Activated CD4-positive, alpha-beta T cell treated with anti-CD3 and anti-CD28 coated beads, Interleukin-2, amount 50 U/mL, for 4 hours (primary cell): Measurements from ENCODE around the gene HYAL1.

ENCODE experiments used
- DNase-seq, 2 experiments: peaks; one replicate each; pipeline ENCODE4 v3.0.0-alpha.2; 2020

HYAL1 gene

GRCh38 chr3:50303013-50303815 lies at the start of gene HYAL1:
Gene HYAL1 (minus strand): TSS chr3:50303574. CDS start chr3:50302956, 618 bp downstream.
- no peak for DNase-seq

GRCh38 chr3:50352781-50353180 lies 49.4 kb upstream of the HYAL1 start:
- DNase-seq, result no peak

- DNase-seq, result no peak
Measured at GRCh38 chr3:50351323-50351697, 47.9 kb upstream of the HYAL1 start.

- DNase-seq, result peak; percentile 99
Measured at GRCh38 chr3:50350527-50351322, 47.4 kb upstream of the HYAL1 start, which contains the start of the genes CYB561D2 and NPRL2. Gene CYB561D2 (plus strand): TSS chr3:50350862. CDS start chr3:50351434, 572 bp downstream. Gene NPRL2 (minus strand): TSS chr3:50350775. CDS start chr3:50350652, 123 bp downstream.

GRCh38 chr3:50350213-50350526 lies 46.8 kb upstream of the HYAL1 start:
- DNase-seq, result no peak

GRCh38 chr3:50347187-50347813 lies 43.9 kb upstream of the HYAL1 start:
- DNase-seq, result peak; percentile 73 to 74

GRCh38 chr3:50345586-50346234 lies 42.3 kb upstream of the HYAL1 start, which contains the start of gene ZMYND10:
Gene ZMYND10 (minus strand): TSS chr3:50345732. CDS start chr3:50345579, 153 bp downstream.
- peak; percentile 66 to 69 for DNase-seq

GRCh38 chr3:50345008-50345407 lies 41.6 kb upstream of the HYAL1 start:
- no peak for DNase-seq

GRCh38 chr3:50342813-50343633 lies 39.6 kb upstream of the HYAL1 start:
- no peak for DNase-seq

GRCh38 chr3:50341996-50342650 lies 38.7 kb upstream of the HYAL1 start:
- no peak for DNase-seq

- no peak for DNase-seq
Measured at GRCh38 chr3:50341537-50341936, 38.2 kb upstream of the HYAL1 start.

- peak; percentile 35 to 40 for DNase-seq
Measured at GRCh38 chr3:50340448-50341329, 37.3 kb upstream of the HYAL1 start, which contains the start of gene RASSF1. Gene RASSF1 (minus strand): TSS chr3:50340836. CDS start chr3:50340805, 31 bp downstream.

- DNase-seq, result no peak
Measured at GRCh38 chr3:50340147-50340447, 36.7 kb upstream of the HYAL1 start.

- no peak for DNase-seq
Measured at GRCh38 chr3:50339485-50340146, 36.2 kb upstream of the HYAL1 start.

- DNase-seq, result no peak
Measured at GRCh38 chr3:50338965-50339364, 35.6 kb upstream of the HYAL1 start.

- peak; percentile 90 to 92 for DNase-seq
Measured at GRCh38 chr3:50337175-50337861, 33.9 kb upstream of the HYAL1 start.

GRCh38 chr3:50336452-50337174 lies 33.2 kb upstream of the HYAL1 start:
- peak; percentile 37 to 44 for DNase-seq

GRCh38 chr3:50334339-50335075 lies 31.1 kb upstream of the HYAL1 start:
- DNase-seq, result no peak
